HG03064 (cell line): ENCODE results near the gene MTUS2.

Experiments
- ATAC-seq: cut with Tn5 transposase; IDR thresholded peaks from one replicate; pipeline ENCODE4 v1.9.1; 2021; ENCODE audit warnings: low read depth; ENCODE audit not compliant: unreplicated experiment

The MTUS2 gene

GRCh38 chr13:29101409-29101808, 281.3 kb downstream of the MTUS2 start:
- ATAC-seq: no peak

GRCh38 chr13:29101905-29102304, 281.8 kb downstream of the MTUS2 start:
- no peak for ATAC-seq

GRCh38 chr13:29103065-29103800, 283.1 kb downstream of the MTUS2 start:
- no peak for ATAC-seq

GRCh38 chr13:29104461-29104860, 284.3 kb downstream of the MTUS2 start:
- no peak for ATAC-seq

GRCh38 chr13:29105779-29106178, 285.6 kb downstream of the MTUS2 start:
- no peak for ATAC-seq

GRCh38 chr13:29106651-29107050, 286.5 kb downstream of the MTUS2 start:
- no peak for ATAC-seq

- no peak for ATAC-seq
Observed at GRCh38 chr13:29108068-29108786, 288.1 kb downstream of the MTUS2 start.

- no peak for ATAC-seq
Observed at GRCh38 chr13:29109987-29110386, 289.8 kb downstream of the MTUS2 start.

GRCh38 chr13:29111446-29111845, 291.3 kb downstream of the MTUS2 start:
- ATAC-seq: no peak

- ATAC-seq: no peak
Observed at GRCh38 chr13:29115842-29116241, 295.7 kb downstream of the MTUS2 start.

- no peak for ATAC-seq
Observed at GRCh38 chr13:29117663-29118062, 297.5 kb downstream of the MTUS2 start.

GRCh38 chr13:29118471-29118870, 298.3 kb downstream of the MTUS2 start:
- no peak for ATAC-seq

GRCh38 chr13:29125191-29125933, 305.2 kb downstream of the MTUS2 start:
- peak; percentile 84 for ATAC-seq

GRCh38 chr13:29125934-29126424, 305.8 kb downstream of the MTUS2 start:
- peak; percentile 50 for ATAC-seq

GRCh38 chr13:29129616-29130015, 309.5 kb downstream of the MTUS2 start:
- no peak for ATAC-seq

GRCh38 chr13:29131159-29131558, 311.0 kb downstream of the MTUS2 start:
- no peak for ATAC-seq

GRCh38 chr13:29131881-29132668, 311.9 kb downstream of the MTUS2 start:
- ATAC-seq: no peak

- no peak for ATAC-seq
Observed at GRCh38 chr13:29136341-29136740, 316.2 kb downstream of the MTUS2 start.

GRCh38 chr13:29137016-29137415, 316.9 kb downstream of the MTUS2 start:
- no peak for ATAC-seq

GRCh38 chr13:29137995-29138394, 317.9 kb downstream of the MTUS2 start:
- ATAC-seq: no peak
